ENCODE results near the gene TBC1D22A. TPM values are rescaled to one million over a fixed set of nuclear protein-coding genes. Genes with fewer than 3 reads are reported as not detected.
A peak's percentile ranks its signal among the peaks of the same experiment; 100 is the strongest.

The TBC1D22A gene
- total RNA-seq, 2 experiments from 2014 or later: 36.0 to 38.0 TPM

- ChIA-PET POLR2A (interaction anchor here (0.7 kb wide), 1 partner anchor 43 kb away, joined by 3 read pairs; no protein-coding TSS in a partner anchor), CTCF (interaction anchor here (1.0 kb wide), 1 partner anchor 28 kb away, joined by 3 read pairs; no protein-coding TSS in a partner anchor)
- Mint-ChIP-seq H3K9me3 (ENCODE audit: low read depth) (peaks cover 3% of the 10 kb centered on the region), H3K36me3 (ENCODE audit: low read depth) (peaks cover 42% of the 10 kb centered on the region), H3K27ac (no peak overlapping the region), H3K4me3 (no peak overlapping the region), H3K4me1 (peaks cover 12% of the 10 kb centered on the region), H3K27me3 (no peaks in the 10 kb centered on the region)
- ATAC-seq (no peak), DNase-seq (no peak)
- intact Hi-C loops (cut with DNase I, micrococcal nuclease): no loop called here
Observed at GRCh38 chr22:46829117-46829891, 66.9 kb downstream of the TBC1D22A start.

GRCh38 chr22:46829941-46830715 lies 67.7 kb downstream of the TBC1D22A start:
- Mint-ChIP-seq H3K27me3 (no peaks in the 10 kb centered on the region), H3K4me3 (no peak overlapping the region), H3K9me3 (ENCODE audit: low read depth) (peaks cover 8% of the 10 kb centered on the region), H3K36me3 (ENCODE audit: low read depth) (peaks cover 50% of the 10 kb centered on the region), H3K27ac (no peak overlapping the region), H3K4me1 (peaks cover 12% of the 10 kb centered on the region)
- intact Hi-C loops (cut with DNase I, micrococcal nuclease): no loop called here
- CTCF ChIA-PET: interaction anchor here (0.6 to 1.0 kb wide), 2 partner anchors 27 to 29 kb away, joined by 3 to 4 read pairs; no protein-coding TSS in a partner anchor
- POLR2A ChIA-PET: no interaction called here
- no peak for DNase-seq
- ATAC-seq: no peak

- Mint-ChIP-seq H3K4me1 (peaks cover 13% of the 10 kb centered on the region), H3K36me3 (ENCODE audit: low read depth) (peaks cover 56% of the 10 kb centered on the region), H3K4me3 (no peak overlapping the region), H3K9me3 (ENCODE audit: low read depth) (peaks cover 13% of the 10 kb centered on the region), H3K27ac (peak overlapping the region; percentile 65), H3K27me3 (no peaks in the 10 kb centered on the region)
- DNase-seq (no peak), ATAC-seq (no peak)
- intact Hi-C loops (cut with DNase I, micrococcal nuclease): no loop called here
- ChIA-PET POLR2A (no interaction called here), CTCF (interaction anchor here (0.6 kb wide), 1 partner anchor 27 kb away, joined by 4 read pairs; no protein-coding TSS in a partner anchor)
Observed at GRCh38 chr22:46830841-46831240, 68.4 kb downstream of the TBC1D22A start.

- Mint-ChIP-seq H3K36me3 (ENCODE audit: low read depth) (peaks cover 46% of the 10 kb centered on the region), H3K27me3 (no peaks in the 10 kb centered on the region), H3K4me1 (peaks cover 10% of the 10 kb centered on the region), H3K4me3 (no peak overlapping the region), H3K9me3 (ENCODE audit: low read depth) (peaks cover 19% of the 10 kb centered on the region), H3K27ac (no peak overlapping the region)
- DNase-seq (no peak), ATAC-seq (no peak)
- intact Hi-C loops (cut with DNase I, micrococcal nuclease): no loop called here
- POLR2A ChIA-PET: no interaction called here
- CTCF ChIA-PET: interaction anchor here (0.7 to 0.9 kb wide), 4 partner anchors 12 to 203 kb away, joined by 3 to 4 read pairs (median 4); no protein-coding TSS in a partner anchor
Observed at GRCh38 chr22:46833228-46833627, 70.8 kb downstream of the TBC1D22A start.

GRCh38 chr22:46834021-46834737 lies 71.7 kb downstream of the TBC1D22A start:
- H3K27me3 Mint-ChIP-seq: no peaks in the 10 kb centered on the region
- H3K36me3 Mint-ChIP-seq (ENCODE audit: low read depth): peaks cover 42% of the 10 kb centered on the region
- POLR2A ChIA-PET: no interaction called here

GRCh38 chr22:46835288-46835687 lies 72.8 kb downstream of the TBC1D22A start:
- ATAC-seq (no peak), DNase-seq (no peak)
- intact Hi-C loops (cut with DNase I, micrococcal nuclease): no loop called here
- H3K4me3 Mint-ChIP-seq: no peak overlapping the region
- CTCF ChIA-PET: interaction anchor here (1.0 kb wide), 2 partner anchors 32 to 58 kb away, joined by 3 to 4 read pairs; no protein-coding TSS in a partner anchor
- peaks cover 19% of the 10 kb centered on the region for H3K9me3 Mint-ChIP-seq (ENCODE audit: low read depth)
- POLR2A ChIA-PET: no interaction called here
- H3K4me1 Mint-ChIP-seq: peaks cover 2% of the 10 kb centered on the region
- H3K36me3 Mint-ChIP-seq (ENCODE audit: low read depth): peaks cover 34% of the 10 kb centered on the region
- no peak overlapping the region for H3K27ac Mint-ChIP-seq
- H3K27me3 Mint-ChIP-seq: no peaks in the 10 kb centered on the region

More at GRCh38 chr22:46834021-46834737, 71.7 kb downstream of the TBC1D22A start:
- no peak for ATAC-seq
- Mint-ChIP-seq H3K4me1 (peaks cover 6% of the 10 kb centered on the region), H3K9me3 (ENCODE audit: low read depth) (peaks cover 19% of the 10 kb centered on the region), H3K27ac (no peak overlapping the region), H3K4me3 (no peak overlapping the region)
- DNase-seq: no peak
- CTCF ChIA-PET: no interaction called here
- intact Hi-C loops (cut with DNase I, micrococcal nuclease): no loop called here

- ATAC-seq (no peak), DNase-seq (no peak)
- ChIA-PET POLR2A (no interaction called here), CTCF (interaction anchor here (1.0 kb wide), 2 partner anchors 32 to 58 kb away, joined by 3 to 4 read pairs; no protein-coding TSS in a partner anchor)
- Mint-ChIP-seq H3K36me3 (ENCODE audit: low read depth) (peaks cover 33% of the 10 kb centered on the region), H3K27me3 (no peaks in the 10 kb centered on the region), H3K27ac (no peak overlapping the region), H3K4me1 (peaks cover 2% of the 10 kb centered on the region), H3K9me3 (ENCODE audit: low read depth) (peaks cover 19% of the 10 kb centered on the region), H3K4me3 (no peak overlapping the region)
- intact Hi-C loops (cut with DNase I, micrococcal nuclease): no loop called here
Observed at GRCh38 chr22:46835693-46836092, 73.2 kb downstream of the TBC1D22A start.

- H3K4me1 Mint-ChIP-seq: peaks cover 16% of the 10 kb centered on the region
- CTCF ChIA-PET: no interaction called here
Observed at GRCh38 chr22:46841522-46841921, 79.1 kb downstream of the TBC1D22A start.

GRCh38 chr22:46842606-46843005 lies 80.2 kb downstream of the TBC1D22A start:
- intact Hi-C loops (cut with DNase I, micrococcal nuclease): no loop called here
- Mint-ChIP-seq H3K27ac (no peak overlapping the region), H3K4me3 (no peak overlapping the region), H3K9me3 (ENCODE audit: low read depth) (no peaks in the 10 kb centered on the region), H3K27me3 (no peaks in the 10 kb centered on the region), H3K36me3 (ENCODE audit: low read depth) (peaks cover 12% of the 10 kb centered on the region), H3K4me1 (peaks cover 19% of the 10 kb centered on the region)
- CTCF ChIA-PET: no interaction called here
- POLR2A ChIA-PET: no interaction called here
- ATAC-seq: no peak
- DNase-seq: no peak

More at GRCh38 chr22:46841522-46841921, 79.1 kb downstream of the TBC1D22A start:
- DNase-seq: no peak
- Mint-ChIP-seq H3K4me3 (no peak overlapping the region), H3K27me3 (no peaks in the 10 kb centered on the region), H3K27ac (no peak overlapping the region), H3K36me3 (ENCODE audit: low read depth) (peaks cover 9% of the 10 kb centered on the region), H3K9me3 (ENCODE audit: low read depth) (peaks cover under 1% of the 10 kb centered on the region)
- ATAC-seq: no peak
- intact Hi-C loops (cut with DNase I, micrococcal nuclease): no loop called here
- POLR2A ChIA-PET: no interaction called here

- Mint-ChIP-seq H3K27me3 (no peaks in the 10 kb centered on the region), H3K4me3 (no peak overlapping the region), H3K4me1 (peaks cover 19% of the 10 kb centered on the region), H3K27ac (no peak overlapping the region), H3K9me3 (ENCODE audit: low read depth) (no peaks in the 10 kb centered on the region), H3K36me3 (ENCODE audit: low read depth) (peaks cover 16% of the 10 kb centered on the region)
- intact Hi-C loops (cut with DNase I, micrococcal nuclease): no loop called here
- ATAC-seq (no peak), DNase-seq (no peak)
- POLR2A ChIA-PET: no interaction called here
- CTCF ChIA-PET: no interaction called here
Observed at GRCh38 chr22:46843821-46844255, 81.4 kb downstream of the TBC1D22A start.

- Mint-ChIP-seq H3K4me3 (no peak overlapping the region), H3K27ac (no peak overlapping the region), H3K27me3 (no peaks in the 10 kb centered on the region), H3K36me3 (ENCODE audit: low read depth) (peaks cover 19% of the 10 kb centered on the region), H3K4me1 (peaks cover 20% of the 10 kb centered on the region), H3K9me3 (ENCODE audit: low read depth) (no peaks in the 10 kb centered on the region)
- intact Hi-C loops (cut with DNase I, micrococcal nuclease): no loop called here
- no peak for DNase-seq
- POLR2A ChIA-PET: no interaction called here
- CTCF ChIA-PET: interaction anchor here (0.8 kb wide), 1 partner anchor 12 kb away, joined by 3 read pairs; no protein-coding TSS in a partner anchor
- ATAC-seq: no peak
Observed at GRCh38 chr22:46844606-46845210, 82.3 kb downstream of the TBC1D22A start.

Measured in activated CD4-positive, alpha-beta T cell treated with anti-CD3 and anti-CD28 coated beads for 36 hours (primary cell).